MM.1S (cell line): ENCODE results near the gene TIE1.
A peak's percentile ranks its signal among the peaks of the same experiment; 100 is the strongest.

ENCODE experiments used
- DNase-seq: peaks from one replicate; pipeline ENCODE4 v3.0.0-alpha.2; 2015
- H2AFZ ChIP-seq: fragments of 300-600 bp; sonication (generic); 2 replicates; pipeline ENCODE4 v1.6.0; 2016; ENCODE audit warnings: antibody characterized with exemption, low read length
- H3F3A ChIP-seq: fragments of 300-600 bp; sonication (generic); 2 replicates; pipeline ENCODE4 v1.6.1; 2016; ENCODE audit warnings: mild to moderate bottlenecking, antibody characterized with exemption, low read length, moderate library complexity, mixed read lengths; ENCODE audit not compliant: insufficient read depth
- H3K27ac ChIP-seq: fragments of 300-600 bp; sonication (generic); 2 replicates; pipeline ENCODE4 v1.5.1; 2016; ENCODE audit warnings: mild to moderate bottlenecking, low read length
- H3K27me3 ChIP-seq: fragments of 300-600 bp; sonication (generic); replicated peaks from 2 replicates; pipeline ENCODE4 v1.6.0; 2016; ENCODE audit warnings: low read length; ENCODE audit not compliant: insufficient read depth
- H3K36me3 ChIP-seq: fragments of 300-600 bp; sonication (generic); replicated peaks from 2 replicates; pipeline ENCODE4 v1.6.1; 2016; ENCODE audit warnings: mild to moderate bottlenecking, low read length, mixed read lengths; ENCODE audit not compliant: insufficient read depth
- H3K4me1 ChIP-seq: fragments of 300-600 bp; sonication (generic); 2 replicates; pipeline ENCODE4 v1.6.1; 2016; ENCODE audit warnings: low read length, mixed read lengths
- H3K4me2 ChIP-seq: fragments of 300-600 bp; sonication (generic); 2 replicates; pipeline ENCODE4 v1.6.0; 2016; ENCODE audit warnings: low read depth, low read length
- H3K4me3 ChIP-seq: fragments of 300-600 bp; sonication (generic); 2 replicates; pipeline ENCODE4 v1.5.1; 2016; ENCODE audit warnings: low read length, mixed read lengths
- H3K79me2 ChIP-seq: fragments of 300-600 bp; sonication (generic); 2 replicates; pipeline ENCODE4 v1.6.1; 2016; ENCODE audit warnings: mixed run types, low read length, mixed read lengths
- H3K9ac ChIP-seq: fragments of 300-600 bp; sonication (generic); 2 replicates; pipeline ENCODE4 v1.6.1; 2016; ENCODE audit warnings: low read length, mixed read lengths
- H3K9me2 ChIP-seq: fragments of 300-600 bp; sonication (generic); replicated peaks from 2 replicates; pipeline ENCODE4 v1.6.1; 2016; ENCODE audit warnings: mild to moderate bottlenecking, low read length, mixed read lengths; ENCODE audit not compliant: insufficient read depth
- H3K9me3 ChIP-seq: fragments of 300-600 bp; sonication (generic); replicated peaks from 2 replicates; pipeline ENCODE4 v1.6.1; 2016; ENCODE audit warnings: mild to moderate bottlenecking, low read length, mixed read lengths; ENCODE audit not compliant: insufficient read depth
- H4K20me1 ChIP-seq: fragments of 300-600 bp; sonication (generic); 2 replicates; pipeline ENCODE4 v1.6.1; 2016; ENCODE audit warnings: mild to moderate bottlenecking, low read length, moderate library complexity, mixed read lengths; ENCODE audit not compliant: insufficient read depth
- EZH2 ChIP-seq: fragments of 300-600 bp; sonication (generic); optimal IDR thresholded peaks from 2 replicates; pipeline ENCODE3; 2017; ENCODE audit warnings: low read depth, mild to moderate bottlenecking, antibody characterized with exemption, low read length, mixed read lengths
- EZH2phosphoT487 ChIP-seq: fragments of 300-600 bp; sonication (generic); IDR thresholded peaks from 2 replicates; pipeline ENCODE4 v1.6.1; 2018; ENCODE audit warnings: antibody characterized with exemption, low read length
- TF ChIP-seq, protein P1 (sequence below): fragments of 300-600 bp; sonication (generic); IDR thresholded peaks from 2 replicates; pipeline ENCODE4 v1.5.1; 2016; ENCODE audit warnings: antibody characterized with exemption, low read length, mixed read lengths

TIE1 gene

DNA sequence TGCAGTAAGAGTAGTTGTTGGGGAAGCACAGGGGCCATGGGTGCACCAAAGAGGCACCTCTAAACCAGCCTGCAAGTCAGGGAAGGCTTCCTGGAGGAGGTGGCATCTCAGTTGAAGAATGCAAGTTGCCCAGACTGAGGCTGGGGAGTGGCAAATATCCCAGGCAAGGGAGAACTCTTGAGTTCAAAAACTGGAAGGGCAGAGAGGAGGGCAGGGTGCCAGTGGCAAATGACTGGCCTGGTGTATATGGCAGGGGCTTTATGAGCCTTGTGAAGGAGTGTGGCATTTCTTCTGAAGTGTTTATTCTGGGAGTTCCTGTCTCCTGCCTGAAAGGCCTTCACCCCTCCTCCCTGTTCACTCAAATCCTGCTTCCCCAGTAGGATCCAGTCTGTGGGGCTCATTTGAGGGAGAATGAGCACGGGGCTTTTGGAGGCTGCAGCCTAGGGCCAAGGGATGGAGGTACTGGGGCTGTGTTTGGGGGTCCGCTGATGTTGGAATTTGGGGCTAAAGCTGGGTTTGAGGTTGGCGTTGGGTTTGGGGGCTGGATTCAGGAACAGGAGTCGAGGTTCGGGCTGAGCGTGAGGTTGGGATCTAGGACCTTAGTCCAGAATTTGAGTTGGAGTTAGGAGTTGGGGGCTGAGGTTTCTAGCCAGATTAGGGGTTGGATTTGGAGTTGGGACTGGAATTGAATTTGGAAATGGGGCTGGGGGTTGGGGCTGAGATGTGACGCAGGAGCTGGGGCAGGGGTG is 31.0 kb upstream of the TIE1 start, which contains the start of gene TMEM125:
Gene TMEM125, plus strand, starts transcription at position 357 of the 749 bp plus-strand sequence. CDS start 2,740 bp downstream, outside the sequence.
- H3K9ac ChIP-seq, result no peak within 1 kb of the TSS
- no peaks in the 10 kb centered on the region for H3K9me3 ChIP-seq
- H3K36me3 ChIP-seq, result no peaks in the 10 kb centered on the region
- no peaks in the 10 kb centered on the region for H3F3A ChIP-seq
- 0 out of 2 replicates have a peak, but pooled peaks cover 5% of the 10 kb centered on the region for H3K4me1 ChIP-seq
- TF ChIP-seq, protein P1, sequence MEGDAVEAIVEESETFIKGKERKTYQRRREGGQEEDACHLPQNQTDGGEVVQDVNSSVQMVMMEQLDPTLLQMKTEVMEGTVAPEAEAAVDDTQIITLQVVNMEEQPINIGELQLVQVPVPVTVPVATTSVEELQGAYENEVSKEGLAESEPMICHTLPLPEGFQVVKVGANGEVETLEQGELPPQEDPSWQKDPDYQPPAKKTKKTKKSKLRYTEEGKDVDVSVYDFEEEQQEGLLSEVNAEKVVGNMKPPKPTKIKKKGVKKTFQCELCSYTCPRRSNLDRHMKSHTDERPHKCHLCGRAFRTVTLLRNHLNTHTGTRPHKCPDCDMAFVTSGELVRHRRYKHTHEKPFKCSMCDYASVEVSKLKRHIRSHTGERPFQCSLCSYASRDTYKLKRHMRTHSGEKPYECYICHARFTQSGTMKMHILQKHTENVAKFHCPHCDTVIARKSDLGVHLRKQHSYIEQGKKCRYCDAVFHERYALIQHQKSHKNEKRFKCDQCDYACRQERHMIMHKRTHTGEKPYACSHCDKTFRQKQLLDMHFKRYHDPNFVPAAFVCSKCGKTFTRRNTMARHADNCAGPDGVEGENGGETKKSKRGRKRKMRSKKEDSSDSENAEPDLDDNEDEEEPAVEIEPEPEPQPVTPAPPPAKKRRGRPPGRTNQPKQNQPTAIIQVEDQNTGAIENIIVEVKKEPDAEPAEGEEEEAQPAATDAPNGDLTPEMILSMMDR, result no peak
- TF ChIP-seq EZH2, result no peak
- TF ChIP-seq EZH2phosphoT487, result no peak
- H3K27ac ChIP-seq, result no peak within 1 kb of the TSS
- H2AFZ ChIP-seq, result peak within 1 kb of the TSS; percentile 61; the same call in 1 of the 2 replicates
- H3K79me2 ChIP-seq, result no peaks in the 10 kb centered on the region
- no peak for DNase-seq
- no peaks in the 10 kb centered on the region for H3K27me3 ChIP-seq
- no peaks in the 10 kb centered on the region for H3K9me2 ChIP-seq
- H4K20me1 ChIP-seq, result no peaks in the 10 kb centered on the region
- peak within 1 kb of the TSS; percentile 56; the same call in 1 of the 2 replicates for H3K4me2 ChIP-seq
- peak within 1 kb of the TSS; percentile 33; the same call in 1 of the 2 replicates for H3K4me3 ChIP-seq

- Histone ChIP-seq H3K27me3 (no peaks in the 10 kb centered on the region), H3K79me2 (no peaks in the 10 kb centered on the region), H2AFZ (peak overlapping the region; percentile 61; the same call in 1 of the 2 replicates), H3K9me3 (no peaks in the 10 kb centered on the region), H3K9ac (no peak overlapping the region), H3F3A (no peaks in the 10 kb centered on the region), H4K20me1 (no peaks in the 10 kb centered on the region), H3K4me1 (0 out of 2 replicates have a peak, but pooled peaks cover 5% of the 10 kb centered on the region), H3K4me3 (peak overlapping the region; percentile 33; the same call in 1 of the 2 replicates), H3K9me2 (no peaks in the 10 kb centered on the region), H3K36me3 (no peaks in the 10 kb centered on the region), H3K27ac (no peak overlapping the region), H3K4me2 (peak overlapping the region; percentile 56; the same call in 1 of the 2 replicates)
- no peak for TF ChIP-seq EZH2phosphoT487
- TF ChIP-seq EZH2, result no peak
- TF ChIP-seq, protein P1, result no peak
- DNase-seq, result no peak
These were observed 30.2 kb upstream of the TIE1 start for GRCh38 chr1:43270421-43271095.

GRCh38 chr1:43271186-43272118 is 29.3 kb upstream of the TIE1 start:
- no peaks in the 10 kb centered on the region for H3K36me3 ChIP-seq
- DNase-seq, result no peak
- no peaks in the 10 kb centered on the region for H3K27me3 ChIP-seq
- H3K4me2 ChIP-seq, result peak overlapping the region; percentile 56; the same call in 1 of the 2 replicates
- TF ChIP-seq, protein P1, result no peak
- no peak for TF ChIP-seq EZH2
- no peak for TF ChIP-seq EZH2phosphoT487
- no peaks in the 10 kb centered on the region for H3K9me3 ChIP-seq
- H3K27ac ChIP-seq, result no peak overlapping the region
- H3K4me3 ChIP-seq, result no peak overlapping the region
- no peaks in the 10 kb centered on the region for H3K79me2 ChIP-seq
- H3K4me1 ChIP-seq, result 0 out of 2 replicates have a peak, but pooled peaks cover 5% of the 10 kb centered on the region
- H3F3A ChIP-seq, result no peaks in the 10 kb centered on the region
- H3K9ac ChIP-seq, result no peak overlapping the region
- H4K20me1 ChIP-seq, result no peaks in the 10 kb centered on the region
- no peaks in the 10 kb centered on the region for H3K9me2 ChIP-seq
- peak overlapping the region; percentile 61; the same call in 1 of the 2 replicates for H2AFZ ChIP-seq
